GM12892 (cell line): ENCODE measurements around the gene MYO7B.

Experiments used
- POLR2A ChIP-seq: IDR thresholded peaks from 2 replicates; pipeline ENCODE4 v1.6.1; 2011; ENCODE audit warnings: low read depth, low read length, control low read depth
- TAF1 ChIP-seq: IDR thresholded peaks from 2 replicates; pipeline ENCODE4 v1.6.1; 2011; ENCODE audit warnings: low read depth, mild to moderate bottlenecking, control low read depth, low read length, borderline replicate concordance

GRCh38 chr2:127659408-127660290 lies 124.2 kb downstream of the MYO7B start:
- TF ChIP-seq TAF1 (no peak), POLR2A (no peak)
